Body of pancreas (tissue), 4 donors: ENCODE measurements around the gene SYCP2L.
A peak's percentile ranks its signal among the peaks of the same experiment; 100 is the strongest.

Experiments used
- POLR2A ChIP-seq, 3 donors: fragments of 450-650 bp; IDR thresholded peaks; one replicate each; pipeline ENCODE4 v1.6.1; 2016; ENCODE audit warnings: antibody characterized with exemption in 3 of 3, mild to moderate bottlenecking in 2 of 3
- TF ChIP-seq, protein P1 (sequence below), 7 experiments: fragments of 450-650 bp in 4 of 7; fragments of 200-600 bp in 3 of 7; sonication (generic) in 3 of 7; IDR thresholded peaks; one replicate each; pipeline ENCODE4 v1.5.1; 2016 to 2019; ENCODE audit warnings: antibody characterized with exemption in 7 of 7

DNA sequence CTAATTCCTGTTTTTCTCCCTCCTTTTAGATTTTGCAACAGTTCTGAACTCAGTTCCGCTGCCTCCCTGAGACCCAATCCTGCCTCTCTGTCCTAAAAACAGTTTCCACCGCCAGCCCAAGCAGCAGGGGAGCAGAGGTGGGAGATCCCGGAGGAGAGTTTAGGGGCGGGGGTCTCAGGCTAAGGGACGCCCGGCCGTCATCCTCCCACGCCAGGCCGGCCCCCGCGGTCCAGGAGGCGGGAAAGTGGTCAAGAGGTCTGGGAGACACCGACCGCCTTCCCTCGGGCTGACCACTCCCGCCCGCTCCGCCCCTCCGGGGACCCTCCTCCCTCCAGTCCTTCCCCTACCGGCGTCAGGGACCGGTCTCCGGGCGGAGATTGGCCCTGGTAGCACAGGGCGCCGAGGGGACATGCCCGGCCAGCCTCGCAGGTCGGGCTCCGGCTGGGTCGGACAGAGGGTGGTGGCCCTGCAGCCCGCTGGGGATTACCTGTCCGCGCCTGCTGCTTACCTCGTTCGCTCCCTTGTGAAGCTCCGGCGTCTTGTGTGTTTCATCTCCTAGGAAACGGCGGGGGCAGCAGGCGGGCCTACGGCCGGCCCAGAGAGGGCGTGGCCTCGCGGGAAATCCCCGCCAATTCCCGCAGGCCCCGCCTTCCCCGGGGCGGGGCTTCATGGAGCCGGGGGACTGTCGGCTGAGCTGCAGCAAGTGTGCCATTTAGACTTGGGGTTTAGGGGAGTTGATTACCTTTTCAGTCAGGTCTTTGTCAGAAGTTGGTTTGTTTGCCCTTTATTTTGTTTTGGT is 48.7 kb upstream of the SYCP2L start, which contains the start of gene MAK:
- TF ChIP-seq, protein P1, sequence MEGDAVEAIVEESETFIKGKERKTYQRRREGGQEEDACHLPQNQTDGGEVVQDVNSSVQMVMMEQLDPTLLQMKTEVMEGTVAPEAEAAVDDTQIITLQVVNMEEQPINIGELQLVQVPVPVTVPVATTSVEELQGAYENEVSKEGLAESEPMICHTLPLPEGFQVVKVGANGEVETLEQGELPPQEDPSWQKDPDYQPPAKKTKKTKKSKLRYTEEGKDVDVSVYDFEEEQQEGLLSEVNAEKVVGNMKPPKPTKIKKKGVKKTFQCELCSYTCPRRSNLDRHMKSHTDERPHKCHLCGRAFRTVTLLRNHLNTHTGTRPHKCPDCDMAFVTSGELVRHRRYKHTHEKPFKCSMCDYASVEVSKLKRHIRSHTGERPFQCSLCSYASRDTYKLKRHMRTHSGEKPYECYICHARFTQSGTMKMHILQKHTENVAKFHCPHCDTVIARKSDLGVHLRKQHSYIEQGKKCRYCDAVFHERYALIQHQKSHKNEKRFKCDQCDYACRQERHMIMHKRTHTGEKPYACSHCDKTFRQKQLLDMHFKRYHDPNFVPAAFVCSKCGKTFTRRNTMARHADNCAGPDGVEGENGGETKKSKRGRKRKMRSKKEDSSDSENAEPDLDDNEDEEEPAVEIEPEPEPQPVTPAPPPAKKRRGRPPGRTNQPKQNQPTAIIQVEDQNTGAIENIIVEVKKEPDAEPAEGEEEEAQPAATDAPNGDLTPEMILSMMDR (IDR thresholded peaks at IDR 0.05): no peak
- peak in 2 of 3 donors; percentile 78 to 92 for TF ChIP-seq POLR2A (IDR thresholded peaks at IDR 0.05)
